ENCODE data around the gene DLAT. TPM values are rescaled to one million over a fixed set of nuclear protein-coding genes. Genes with fewer than 3 reads are reported as not detected.
"Not testable (repeated sequence)": the region's sequence is repeated elsewhere in the genome, so short reads cannot be mapped to it uniquely, and the experiment has no call there.

DLAT gene
- total RNA-seq, 1 donor from 2014 or later = 52.9 TPM

- Mint-ChIP-seq H3K9me3 (peaks cover 25% of the 10 kb centered on the region), H3K4me1 (no peaks in the 10 kb centered on the region), H3K27ac (ENCODE audit: unreplicated experiment) (no peak overlapping the region), H3K36me3 (ENCODE audit: low read depth) (peaks cover 47% of the 10 kb centered on the region), H3K4me3 (no peak overlapping the region), H3K27me3 (ENCODE audit: low read depth) (peaks cover 2% of the 10 kb centered on the region)
- TF ChIP-seq CTCF (conservative IDR thresholded peaks at IDR 0.05) = no peak
- DNase-seq (ENCODE audit: low read depth, low spot score) = no peak
Observed at GRCh38 chr11:112005422-112006094, 19.6 kb upstream of the DLAT start.

- not testable (repeated sequence) for H3K4me1 Mint-ChIP-seq; H3K27me3 Mint-ChIP-seq (ENCODE audit: low read depth); DNase-seq (ENCODE audit: low read depth, low spot score); H3K4me3 Mint-ChIP-seq; H3K27ac Mint-ChIP-seq (ENCODE audit: unreplicated experiment)
- H3K9me3 Mint-ChIP-seq = peaks cover 28% of the 10 kb centered on the region
- peaks cover 47% of the 10 kb centered on the region for H3K36me3 Mint-ChIP-seq (ENCODE audit: low read depth)
Observed at GRCh38 chr11:112006095-112006441, 19.1 kb upstream of the DLAT start.

GRCh38 chr11:112011451-112011850, 13.8 kb upstream of the DLAT start:
- H3K27ac Mint-ChIP-seq (ENCODE audit: unreplicated experiment); H3K4me1 Mint-ChIP-seq; H3K27me3 Mint-ChIP-seq (ENCODE audit: low read depth); H3K4me3 Mint-ChIP-seq; DNase-seq (ENCODE audit: low read depth, low spot score): not testable (repeated sequence)
- Mint-ChIP-seq H3K36me3 (ENCODE audit: low read depth) (peaks cover 33% of the 10 kb centered on the region), H3K9me3 (peaks cover 27% of the 10 kb centered on the region)

DNA sequence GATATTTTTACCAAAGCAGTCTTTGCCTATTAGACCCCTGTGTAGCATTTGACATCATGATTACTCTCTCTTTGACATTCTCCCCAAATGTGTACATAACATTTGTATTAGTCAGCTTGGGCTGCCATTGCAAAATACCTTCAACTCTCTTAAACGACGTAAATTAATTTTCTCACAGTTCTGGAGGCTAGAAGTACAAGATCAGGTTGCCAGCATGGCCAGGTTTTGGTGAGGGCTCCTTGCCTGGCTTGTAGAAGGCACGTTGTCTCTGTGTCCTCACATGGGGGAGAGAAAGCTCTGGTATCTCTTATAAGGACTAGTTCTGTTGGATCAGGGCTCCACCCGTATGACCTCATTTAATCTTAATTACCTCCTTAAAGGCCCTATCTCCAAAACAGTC, 12.3 kb upstream of the DLAT start:
- no peak for DNase-seq (ENCODE audit: low read depth, low spot score)
- peaks cover 20% of the 10 kb centered on the region for H3K36me3 Mint-ChIP-seq (ENCODE audit: low read depth)
- no peak overlapping the region for H3K27ac Mint-ChIP-seq (ENCODE audit: unreplicated experiment)
- H3K27me3 Mint-ChIP-seq (ENCODE audit: low read depth) = no peaks in the 10 kb centered on the region
- peaks cover 17% of the 10 kb centered on the region for H3K4me1 Mint-ChIP-seq
- TF ChIP-seq CTCF (conservative IDR thresholded peaks at IDR 0.05) = no peak
- H3K4me3 Mint-ChIP-seq = no peak overlapping the region
- peaks cover 22% of the 10 kb centered on the region for H3K9me3 Mint-ChIP-seq

DNA sequence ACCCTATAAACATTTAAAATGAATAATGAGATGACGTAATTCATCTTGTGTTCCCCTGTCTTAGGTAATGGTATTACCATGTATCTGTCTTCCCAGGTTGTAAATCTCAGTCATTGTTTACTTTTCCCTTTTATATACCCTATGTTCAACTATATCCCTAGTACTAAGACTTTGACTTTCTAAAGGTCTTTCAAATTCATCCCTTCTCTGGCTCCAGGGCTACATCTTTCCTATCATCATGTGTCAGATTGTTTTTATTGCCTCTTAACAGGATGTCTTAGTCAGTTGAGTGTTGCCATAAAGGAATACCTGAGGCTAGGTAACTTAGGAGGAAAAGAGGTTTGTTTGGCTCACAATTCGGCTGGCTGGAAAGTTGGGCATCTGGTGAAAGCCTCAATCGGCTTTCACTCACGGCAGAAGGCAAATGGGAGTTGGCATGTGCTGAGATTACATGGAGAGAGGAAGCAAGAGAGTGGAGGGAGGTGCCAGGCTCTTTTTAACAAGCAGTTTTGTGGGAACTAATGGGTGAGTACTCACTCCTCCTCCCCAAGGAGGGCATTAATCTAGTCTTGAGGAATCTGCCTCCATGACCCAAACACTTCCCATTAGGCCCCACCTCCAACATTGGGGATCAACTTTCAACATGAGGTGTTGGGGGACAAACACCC, 11.6 kb upstream of the DLAT start:
- no peak for TF ChIP-seq CTCF (conservative IDR thresholded peaks at IDR 0.05)
- no peaks in the 10 kb centered on the region for H3K27me3 Mint-ChIP-seq (ENCODE audit: low read depth)
- no peak for DNase-seq (ENCODE audit: low read depth, low spot score)
- H3K4me3 Mint-ChIP-seq = no peak overlapping the region
- peaks cover 17% of the 10 kb centered on the region for H3K4me1 Mint-ChIP-seq
- H3K9me3 Mint-ChIP-seq = peaks cover 18% of the 10 kb centered on the region
- H3K27ac Mint-ChIP-seq (ENCODE audit: unreplicated experiment) = no peak overlapping the region
- H3K36me3 Mint-ChIP-seq (ENCODE audit: low read depth) = peaks cover 15% of the 10 kb centered on the region

DNA sequence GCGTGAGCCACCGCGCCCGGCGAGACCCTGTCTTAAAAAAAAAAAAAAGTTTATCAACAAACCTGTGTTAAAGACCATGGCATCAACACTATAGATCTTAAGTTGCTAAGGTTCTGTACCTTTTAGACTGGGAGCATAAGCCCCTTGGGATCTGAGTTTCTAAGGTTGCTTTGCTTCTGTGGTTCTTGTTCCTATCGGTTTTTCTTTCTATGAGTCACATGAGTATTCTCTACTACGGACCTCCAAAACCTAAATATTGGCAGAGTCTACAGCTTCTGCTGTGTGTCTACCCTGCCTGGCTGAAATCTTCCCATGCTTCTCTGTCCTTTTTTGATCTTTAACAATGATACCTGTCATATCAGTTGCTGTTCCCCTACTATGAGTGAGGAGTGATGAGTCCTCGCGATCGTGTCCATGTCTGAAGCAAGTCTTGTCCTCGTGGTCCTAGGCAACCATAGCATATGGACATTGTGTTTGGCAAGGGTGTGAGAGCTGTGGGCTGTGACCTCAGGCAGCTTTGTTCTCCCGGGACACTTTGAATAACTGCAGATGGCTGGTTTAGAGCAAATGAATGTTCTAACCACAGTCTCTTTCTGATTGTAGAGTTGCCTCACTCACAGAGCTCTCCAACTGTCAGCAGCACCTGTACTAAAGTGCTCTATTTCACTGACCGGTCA, 9.0 kb upstream of the DLAT start:
- H3K4me1 Mint-ChIP-seq = peaks cover 17% of the 10 kb centered on the region
- no peaks in the 10 kb centered on the region for H3K27me3 Mint-ChIP-seq (ENCODE audit: low read depth)
- no peak overlapping the region for H3K4me3 Mint-ChIP-seq
- DNase-seq (ENCODE audit: low read depth, low spot score) = no peak
- peaks cover under 1% of the 10 kb centered on the region for H3K9me3 Mint-ChIP-seq
- TF ChIP-seq CTCF (conservative IDR thresholded peaks at IDR 0.05) = no peak
- no peak overlapping the region for H3K27ac Mint-ChIP-seq (ENCODE audit: unreplicated experiment)
- H3K36me3 Mint-ChIP-seq (ENCODE audit: low read depth) = peaks cover 2% of the 10 kb centered on the region

Measured in neural crest cell (in vitro differentiated cells).